Testis (tissue), 2 donors: Measurements from ENCODE around the gene PGRMC1.

Source experiments
- CTCF ChIP-seq, 3 experiments: fragments of 450-650 bp in 2 of 3; fragments of 200-600 bp in 1 of 3; sonication (generic) in 1 of 3; IDR thresholded peaks; one replicate each; pipeline ENCODE4 v1.5.1; 2016 to 2019; ENCODE audit warnings: antibody characterized with exemption in 3 of 3, mild to moderate bottlenecking in 2 of 3, moderate library complexity in 1 of 3
- POLR2A ChIP-seq: fragments of 450-650 bp; IDR thresholded peaks from one replicate; pipeline ENCODE4 v1.6.1; 2017; ENCODE audit warnings: antibody characterized with exemption, mild to moderate bottlenecking, moderate library complexity

GRCh38 chrX:119251386-119251785 is 15.3 kb downstream of the PGRMC1 start:
- TF ChIP-seq CTCF (IDR thresholded peaks at IDR 0.05) (no peak), POLR2A (no peak)
